Ovary (tissue), 3 donors: ENCODE data around the gene SEC14L1.

Experiments
- CTCF ChIP-seq, 3 donors: fragments of 450-650 bp in 2 of 3; fragments of 200-600 bp in 1 of 3; IDR thresholded peaks; one replicate each; pipeline versions ENCODE4 v1.5.1 to v1.8.0; 2016 to 2022; ENCODE audit warnings: antibody characterized with exemption in 3 of 3, mild to moderate bottlenecking in 1 of 3
- EP300 ChIP-seq: sonication (generic); formaldehyde crosslinking; IDR thresholded peaks from one replicate; pipeline ENCODE4 v1.6.1; 2017; ENCODE audit warnings: antibody characterized with exemption
- POLR2A ChIP-seq: fragments of 450-650 bp; IDR thresholded peaks from one replicate; pipeline ENCODE4 v1.6.1; 2017; ENCODE audit warnings: antibody characterized with exemption, mild to moderate bottlenecking, moderate library complexity
- donor health status: DM: no; HTN: no; CAD: no.

- TF ChIP-seq CTCF (IDR thresholded peaks at IDR 0.05) (no peak), POLR2A (no peak), EP300 (no peak)
Measured at GRCh38 chr17:77160091-77160874, 19.5 kb downstream of the SEC14L1 start.
